GM18870 (cell line): ENCODE measurements around the gene ASCC3.

Experiments used
- ATAC-seq: cut with Tn5 transposase; IDR thresholded peaks from one replicate; pipeline ENCODE4 v1.9.1; 2021; ENCODE audit warnings: moderate library complexity; ENCODE audit not compliant: unreplicated experiment

The ASCC3 gene

DNA sequence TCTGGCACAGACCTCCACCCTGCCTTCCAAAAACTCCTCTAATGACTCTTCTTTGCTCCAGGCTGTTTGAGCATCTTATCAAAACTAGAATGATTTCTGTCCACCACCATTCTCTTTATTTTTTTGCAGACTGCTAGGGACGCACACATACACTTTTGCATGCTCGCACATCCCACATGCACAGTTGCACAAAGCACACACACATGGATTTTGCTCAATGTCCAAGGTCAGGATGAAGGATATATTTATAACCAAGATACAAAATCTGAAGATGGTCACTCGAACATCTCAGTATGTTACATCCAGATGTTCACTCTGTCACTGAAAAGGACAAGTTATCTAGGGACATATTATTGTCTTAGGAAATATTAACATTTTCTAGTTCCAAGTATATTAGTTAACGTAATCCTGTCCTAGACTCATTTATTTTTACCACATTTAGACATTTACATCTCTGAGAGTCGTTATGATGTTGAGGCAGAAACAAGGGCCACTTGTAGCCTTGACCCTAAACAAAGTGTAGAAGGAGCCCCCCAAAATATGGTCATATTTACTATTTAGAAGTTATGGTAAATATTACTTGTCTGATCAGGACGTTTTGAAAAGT lies 413.0 kb downstream of the ASCC3 start:
- no peak for ATAC-seq

DNA sequence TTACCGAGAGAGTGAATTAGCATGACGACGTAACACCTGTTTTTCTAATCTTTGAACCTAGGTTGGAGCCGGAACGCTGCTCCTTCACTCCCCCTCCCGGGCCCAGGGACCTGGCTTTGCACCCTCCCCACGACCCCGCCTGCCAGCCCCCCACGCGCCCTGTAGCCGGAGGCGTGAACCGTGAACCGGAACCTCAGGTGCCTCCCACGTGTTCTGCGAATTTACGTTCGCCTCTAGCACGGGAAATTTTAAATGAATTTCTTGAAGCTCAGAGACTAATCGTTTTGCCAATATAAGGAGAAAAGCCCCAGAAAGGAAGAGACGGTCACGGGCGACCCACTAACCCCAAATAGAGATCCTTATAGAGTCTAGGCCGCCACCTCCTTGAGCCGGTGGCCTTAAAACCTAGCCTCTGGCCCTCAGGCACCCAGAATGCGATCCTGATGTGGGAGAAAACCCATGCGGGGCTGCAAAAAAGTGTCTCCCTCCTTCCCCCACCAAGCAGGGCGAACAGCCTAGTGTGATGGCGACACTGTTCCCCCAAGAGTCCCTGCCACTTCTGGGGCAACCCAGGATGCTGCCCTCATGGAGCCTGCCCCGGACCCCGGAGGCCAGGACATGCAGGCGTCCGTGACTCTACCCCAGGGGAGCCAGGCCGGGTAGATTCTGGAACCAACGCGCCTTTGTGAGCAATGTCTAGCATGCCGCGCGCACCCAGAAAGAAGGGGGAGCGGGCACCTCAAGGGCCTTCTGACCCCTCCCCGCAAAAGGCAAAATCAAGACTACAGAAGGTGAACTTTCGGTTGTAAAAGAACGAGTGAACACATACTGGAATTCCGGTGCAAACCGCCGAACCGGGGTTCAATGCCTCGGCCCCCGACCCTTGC lies 413.8 kb downstream of the ASCC3 start:
- no peak for ATAC-seq

DNA sequence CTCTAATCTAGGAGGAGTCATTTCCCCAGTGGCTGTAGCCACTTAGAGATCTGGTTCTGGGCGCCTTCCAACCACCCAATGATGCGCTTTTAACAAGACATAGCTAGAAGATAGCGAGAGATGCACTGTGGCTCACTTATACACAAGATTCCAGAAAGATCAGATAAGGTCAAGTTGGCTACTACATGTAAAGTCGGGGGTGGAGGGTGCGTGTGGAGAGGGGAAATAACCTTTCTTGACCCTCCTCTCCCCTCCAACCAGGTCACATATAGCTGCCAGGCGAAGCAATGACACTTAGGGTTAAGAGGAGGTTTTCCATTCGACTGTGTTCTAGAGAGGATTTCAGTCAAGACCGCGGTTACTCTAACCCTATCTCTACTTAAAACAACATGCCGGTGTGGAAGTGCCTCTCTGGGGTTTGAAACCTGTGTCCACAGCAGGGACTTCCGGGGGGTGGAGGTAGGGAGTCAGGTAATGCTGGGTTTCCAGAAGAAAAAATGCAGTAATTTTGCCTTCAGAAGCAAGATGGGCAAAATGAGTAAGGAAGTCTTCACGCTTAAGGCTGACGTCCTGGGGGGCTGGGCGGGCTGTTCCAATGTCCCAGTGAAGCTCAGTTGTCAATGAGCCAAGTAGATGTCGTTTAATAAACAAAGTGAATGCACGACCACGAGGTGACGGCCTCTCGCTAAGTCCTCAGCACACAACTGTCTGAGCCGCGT lies 414.6 kb downstream of the ASCC3 start:
- ATAC-seq: no peak

DNA sequence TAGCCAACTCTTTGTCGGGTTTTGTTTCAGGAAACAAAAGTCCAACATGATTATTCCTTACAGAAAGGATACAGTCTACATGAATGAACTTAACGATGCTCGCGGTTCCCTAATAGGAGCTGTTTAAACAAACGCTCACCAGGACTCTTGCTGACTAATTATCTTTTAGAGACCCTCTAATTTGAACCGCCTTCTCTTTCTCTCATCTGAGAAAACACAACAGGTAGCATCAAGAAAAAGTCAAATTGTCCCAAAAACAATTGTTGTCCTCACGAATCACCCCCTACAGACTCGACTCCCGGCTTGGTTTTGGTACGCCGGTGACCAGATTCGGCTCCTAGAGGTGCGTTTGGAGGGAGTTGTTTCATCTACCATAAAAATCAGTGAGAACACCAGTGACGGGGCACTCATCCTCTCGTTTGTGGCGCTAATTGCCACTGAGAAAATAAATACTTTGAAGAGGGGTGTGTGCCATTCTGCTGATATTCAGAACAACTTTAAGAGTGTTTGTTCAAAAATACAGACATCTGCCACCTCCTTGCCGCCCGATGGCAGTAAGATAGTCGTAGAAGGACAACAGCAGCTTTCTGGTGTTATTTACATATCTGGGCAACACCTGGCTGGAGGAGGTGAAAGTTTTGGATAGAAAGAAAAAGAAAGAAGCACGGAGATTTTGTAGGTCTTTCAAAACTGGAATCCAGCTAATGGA lies 415.3 kb downstream of the ASCC3 start:
- ATAC-seq: no peak

DNA sequence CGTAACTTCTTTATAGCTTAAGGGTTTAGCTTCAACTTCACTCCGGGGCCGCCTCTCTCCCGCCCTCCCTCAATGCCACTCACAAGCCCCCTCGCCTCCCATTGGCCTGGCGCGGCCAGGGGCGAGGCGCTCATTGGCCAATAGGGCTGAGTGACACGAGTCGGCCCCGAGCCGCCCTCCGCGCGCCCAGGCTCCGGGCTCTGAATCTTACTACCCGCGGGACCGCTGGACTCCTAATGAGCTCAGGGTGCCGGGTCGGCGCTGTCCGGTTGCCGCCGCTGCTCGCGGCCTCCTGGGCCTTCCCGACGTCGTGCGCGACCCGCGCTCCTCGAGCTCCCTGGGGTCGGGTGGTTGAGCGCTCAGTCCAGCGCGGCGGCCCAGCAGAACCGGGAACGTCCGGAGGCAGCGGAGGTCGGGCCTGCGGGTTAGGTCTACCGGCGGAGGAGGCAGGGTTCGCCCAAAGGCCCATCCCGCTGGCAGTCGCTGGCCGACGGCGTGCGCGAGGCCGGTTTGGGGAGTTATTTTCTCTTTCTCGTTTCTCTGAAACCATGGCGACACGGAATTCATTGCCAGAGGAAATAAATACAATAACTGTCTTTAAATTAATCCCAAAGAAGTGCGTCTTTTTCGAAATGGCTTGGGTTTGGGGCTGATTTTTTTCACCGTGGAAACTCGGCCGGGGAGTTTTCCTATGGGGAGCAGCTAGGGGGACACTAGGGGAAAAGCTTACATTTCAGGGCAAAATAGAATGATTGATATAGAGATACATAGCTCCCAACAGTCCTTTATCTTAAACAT lies 416.0 kb downstream of the ASCC3 start, which contains the start of gene SIM1:
Gene SIM1 (minus strand): TSS at position 19 of the 798 bp plus-strand sequence. CDS start 1,453 bp downstream, outside the sequence.
- ATAC-seq: no peak

DNA sequence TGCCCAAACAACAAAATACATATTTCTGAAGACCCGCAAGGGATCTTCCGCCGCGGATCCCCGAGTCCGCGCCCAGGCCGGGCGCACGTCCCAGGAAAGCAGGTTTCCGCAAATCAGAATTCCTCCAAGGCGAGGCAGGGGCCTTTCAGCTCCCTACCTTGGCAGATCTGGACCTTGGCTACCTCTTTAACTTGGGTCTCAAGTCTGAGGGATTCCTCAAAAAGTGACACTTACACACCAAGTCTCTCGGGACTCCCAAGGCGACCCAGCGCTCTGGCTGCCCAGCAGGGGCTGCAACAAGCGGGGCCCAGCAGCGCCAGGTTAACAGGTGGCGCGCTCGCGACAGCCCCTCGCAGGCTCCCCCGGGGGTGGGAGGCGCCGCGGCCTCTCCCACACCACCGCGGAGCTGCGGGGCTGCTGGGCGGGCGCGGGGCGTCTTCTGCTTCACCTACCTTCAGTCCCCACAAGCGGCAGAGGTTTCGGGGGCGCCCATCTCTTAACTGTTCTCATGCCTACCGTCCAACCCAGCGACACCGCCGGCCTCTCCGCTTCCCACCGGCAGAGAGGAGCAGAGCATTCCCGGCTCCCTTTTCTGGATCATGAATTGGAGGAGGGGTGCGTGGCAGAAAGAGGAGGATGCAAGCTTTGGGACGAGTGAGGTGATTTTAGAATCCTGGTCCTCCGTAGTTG lies 416.8 kb downstream of the ASCC3 start:
- no peak for ATAC-seq

DNA sequence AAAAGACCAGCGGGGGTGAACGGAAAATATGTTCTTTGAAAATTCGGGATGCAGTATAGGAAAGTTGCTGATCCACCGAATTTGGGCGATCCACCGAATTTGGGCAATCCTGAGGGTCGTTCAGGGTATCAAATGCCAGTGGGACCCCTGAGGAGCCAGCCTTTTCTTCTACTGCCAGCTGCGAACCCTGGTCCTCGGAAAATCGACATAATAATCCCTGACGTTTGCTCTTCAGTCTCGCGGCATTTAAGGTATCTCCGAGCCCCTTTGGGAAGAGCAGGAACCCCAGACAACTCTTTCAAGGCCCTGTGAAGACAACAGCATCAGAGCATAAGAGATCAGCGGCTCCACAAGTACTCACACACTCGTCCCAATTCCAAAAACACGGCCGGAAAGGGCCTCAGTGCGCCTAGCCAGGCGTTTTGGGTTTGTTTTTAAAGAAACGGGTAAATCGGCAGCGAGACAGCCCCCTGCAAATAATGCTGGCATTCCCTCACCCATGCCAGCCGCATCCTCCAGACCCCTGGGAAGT lies 417.4 kb downstream of the ASCC3 start:
- ATAC-seq: no peak

DNA sequence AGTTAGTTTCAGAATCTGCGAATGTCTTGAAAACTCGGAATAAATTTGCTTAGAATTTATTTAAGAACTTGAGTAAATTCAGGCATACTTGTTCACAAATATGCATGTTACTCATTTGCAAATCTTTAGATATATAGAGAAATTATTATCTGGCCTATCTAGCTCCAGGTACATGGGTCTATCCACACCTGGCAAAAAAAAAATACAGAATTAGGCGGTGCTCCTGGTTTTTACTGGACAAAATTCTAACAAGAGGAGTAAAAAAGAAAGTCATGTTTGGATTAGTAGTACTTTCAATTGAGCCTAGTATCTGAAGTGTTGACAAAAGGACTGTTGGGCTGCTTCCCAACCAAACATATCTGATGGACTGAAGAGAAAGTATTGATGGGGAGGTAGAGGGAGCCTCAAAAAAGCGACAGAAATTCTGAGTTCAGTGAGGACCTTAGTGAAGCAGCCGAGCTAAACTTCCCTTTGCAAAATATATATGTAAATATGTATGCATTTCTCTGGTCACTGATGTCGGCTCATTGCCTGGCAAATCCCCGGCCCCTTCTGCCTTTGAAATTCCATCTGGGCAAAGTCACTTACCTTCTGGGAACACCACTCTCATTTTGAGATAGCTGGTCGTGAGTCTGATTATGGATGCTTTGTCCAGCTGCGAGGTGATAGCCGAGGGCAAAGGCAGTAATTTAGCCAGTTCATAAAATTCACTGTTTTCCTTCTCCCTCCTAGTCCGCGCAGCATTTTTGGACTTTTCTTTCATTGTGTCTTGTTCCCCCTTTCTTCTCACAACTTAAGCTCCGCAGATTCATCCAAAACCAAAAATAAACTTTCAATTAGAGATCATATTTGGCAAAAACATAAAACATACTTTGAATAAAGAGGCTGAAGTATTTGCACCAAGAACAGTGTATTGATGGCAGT lies 418.2 kb downstream of the ASCC3 start:
- ATAC-seq: no peak

DNA sequence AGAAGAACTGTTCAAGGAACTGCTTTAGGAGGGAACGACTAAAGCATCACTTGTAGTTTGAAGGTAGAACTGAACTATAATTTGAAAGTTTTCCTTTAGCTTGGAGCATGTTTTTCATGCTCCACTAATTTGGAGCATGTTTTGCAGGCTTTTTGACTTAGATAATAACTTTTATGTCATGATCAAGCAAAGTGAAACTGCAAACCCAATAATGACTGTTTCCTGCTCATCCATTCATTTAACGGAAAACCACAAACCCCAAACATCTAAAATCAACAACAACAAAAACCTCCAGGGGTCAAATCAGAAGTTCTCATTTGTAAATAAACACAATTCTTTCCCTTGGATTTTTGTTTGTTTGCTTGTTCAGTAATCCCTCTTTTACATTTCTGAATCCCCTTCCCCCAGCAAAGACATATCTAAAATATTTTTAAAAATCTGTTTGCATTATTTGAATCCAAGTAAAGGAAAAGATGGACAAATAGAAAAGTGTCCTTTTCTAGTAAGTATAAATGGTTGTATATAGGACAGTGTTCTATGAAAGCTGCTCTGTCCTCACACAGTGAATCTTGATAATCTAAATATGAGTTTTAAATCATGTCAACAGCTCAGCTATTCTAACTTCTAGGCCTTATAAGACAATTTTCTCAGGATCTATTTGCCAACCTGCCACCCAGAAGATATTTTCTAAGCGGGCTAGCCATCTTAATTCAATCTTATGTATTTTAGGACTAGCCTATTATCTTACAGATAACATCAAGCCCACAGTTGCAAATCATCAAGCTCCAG lies 419.0 kb downstream of the ASCC3 start:
- ATAC-seq: no peak

DNA sequence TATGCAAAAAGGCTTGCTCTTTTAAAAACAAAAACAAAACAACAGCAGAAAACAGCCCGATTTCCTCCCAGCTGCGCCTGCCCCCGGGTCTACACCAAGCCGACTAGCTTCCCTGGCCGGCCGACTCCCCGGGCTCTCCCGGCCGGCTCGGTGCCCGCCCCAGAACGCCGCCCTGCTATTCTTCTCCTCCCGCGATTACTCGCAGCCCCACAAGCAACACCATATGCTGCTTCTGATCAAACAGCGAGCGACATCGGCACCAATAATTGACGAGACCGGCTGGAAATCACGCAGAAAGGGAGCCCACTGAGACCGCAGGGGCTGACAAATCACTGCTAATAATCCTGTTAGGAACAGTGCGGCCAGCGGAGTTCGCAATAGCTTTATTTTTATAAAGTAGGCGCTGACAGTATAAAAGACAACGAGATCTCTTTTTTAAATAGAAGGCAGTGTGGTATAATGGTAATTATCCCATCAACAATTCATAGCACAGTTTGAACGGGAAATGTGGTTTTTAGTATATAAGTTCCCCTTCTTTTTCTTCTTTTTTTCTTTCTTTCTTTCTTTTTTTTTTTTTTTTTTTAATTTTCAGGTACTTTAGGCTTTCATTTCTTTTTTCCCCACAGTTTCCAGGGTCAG lies 419.7 kb downstream of the ASCC3 start:
- no peak for ATAC-seq

DNA sequence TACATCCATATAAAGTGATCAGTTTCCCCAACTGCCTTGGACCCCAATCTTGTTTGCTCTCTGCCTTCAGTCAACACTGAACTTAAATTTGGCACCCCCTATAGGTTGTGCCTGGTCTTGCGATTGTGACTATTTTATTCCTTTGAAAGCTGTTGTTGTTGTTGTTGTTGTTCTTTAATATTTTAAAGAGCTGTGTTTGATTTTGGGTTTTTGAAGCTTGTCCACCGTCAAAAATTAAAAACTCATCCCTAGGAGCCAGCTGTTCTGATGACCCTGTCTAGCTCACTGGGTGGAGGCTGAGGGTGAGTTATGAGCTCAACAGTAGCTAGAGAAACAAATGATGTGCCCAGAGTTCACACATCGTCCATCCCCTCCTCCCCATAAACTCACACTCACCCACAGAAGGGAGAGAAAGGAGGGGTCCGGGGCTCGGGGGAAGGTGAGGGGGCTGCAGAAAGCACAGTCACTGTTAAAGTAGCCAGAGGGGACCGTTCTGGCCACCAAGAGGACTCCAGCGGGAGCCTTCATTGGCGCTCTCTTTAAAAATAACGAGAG lies 420.4 kb downstream of the ASCC3 start:
- no peak for ATAC-seq

DNA sequence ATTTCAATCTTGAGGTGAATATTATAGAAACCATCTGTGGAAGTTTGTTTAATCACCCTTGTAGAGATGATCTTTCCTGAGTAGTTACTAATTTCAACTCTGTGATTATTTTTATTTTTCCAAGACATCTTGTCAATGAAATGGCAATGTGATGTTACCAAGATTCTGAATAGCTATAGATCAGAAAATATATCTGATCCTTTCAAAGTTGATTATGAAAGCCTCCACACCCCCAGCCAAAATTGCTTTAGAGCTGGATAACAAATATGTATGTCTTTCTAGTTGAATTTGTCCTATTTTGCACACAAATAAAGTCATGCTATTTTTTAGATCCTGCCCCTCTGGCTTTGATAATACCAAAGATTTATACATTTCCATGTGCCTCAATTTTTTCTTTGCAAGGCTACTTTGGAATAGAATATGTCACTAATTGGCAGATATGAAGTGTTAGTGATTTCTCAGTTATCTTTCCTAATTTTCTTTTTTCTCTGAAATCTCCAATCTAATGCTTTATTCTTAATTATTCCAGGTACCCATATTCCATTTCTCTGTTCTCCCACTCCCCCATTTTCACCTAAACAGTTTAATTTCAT lies 421.4 kb downstream of the ASCC3 start:
- ATAC-seq: no peak

DNA sequence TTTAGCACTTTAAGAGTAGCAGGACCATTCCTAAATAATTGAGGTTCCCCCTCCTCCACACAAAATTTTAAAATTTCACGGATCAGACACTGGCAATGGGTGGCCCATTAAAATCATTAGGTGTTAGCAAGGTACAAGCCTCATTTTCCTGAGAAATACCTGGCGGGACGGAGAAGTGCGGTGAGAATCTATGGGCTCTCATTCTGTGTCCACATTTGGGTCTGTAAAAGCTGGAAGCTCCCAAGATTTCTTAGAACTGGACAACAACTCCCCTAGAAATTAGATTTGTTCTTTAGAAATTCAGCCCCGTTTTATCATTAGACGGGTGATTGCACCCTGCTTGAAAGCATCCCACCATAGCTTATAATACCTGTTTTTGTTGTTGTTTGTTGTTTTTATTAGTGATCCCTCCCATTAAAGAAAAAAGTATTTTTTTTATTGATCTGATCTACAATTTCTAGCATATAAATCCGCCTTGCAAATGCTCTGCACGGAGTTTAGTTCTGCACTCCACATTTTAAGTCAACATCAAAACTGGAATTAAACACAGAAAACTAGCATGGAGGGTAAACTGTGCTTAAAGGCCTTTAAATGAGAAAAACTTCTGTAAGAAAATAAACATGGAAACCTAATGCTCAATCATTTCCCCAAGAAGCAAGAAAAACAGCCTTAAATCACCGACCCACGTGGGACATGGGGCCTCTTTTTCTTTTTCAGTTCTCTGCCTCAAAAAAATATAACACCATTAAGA lies 422.1 kb downstream of the ASCC3 start:
- no peak for ATAC-seq
